Sciatic nerve (tissue), 1 donor: ENCODE results near the gene CARMIL3. TPM values are rescaled to one million over a fixed set of nuclear protein-coding genes. Genes with fewer than 3 reads are reported as not detected.

Experiments used
- total RNA-seq: library from RNA; stranded (reverse); fragmentation: NEBNext Ultra II Directional; extraction: Animal tissue kit (Norgen Biotek cat#: 25700); gene quantifications from one replicate; pipeline ENCODE4 v1.2.1, GENCODE V29; 2021
- donor health status: DM: no; HTN: no; CAD: no.

Gene CARMIL3
- total RNA-seq, 1 donor from 2014 or later, result 0.58 TPM

Other genes starting within 250 kb of the CARMIL3 start
- 24.3 TPM for gene DHRS4, start 98.2 kb upstream of the CARMIL3 start, total RNA-seq
- 23.0 TPM for gene DHRS4L2, start 63.1 kb upstream of the CARMIL3 start, total RNA-seq
- not detected for gene CPNE6, start 19.6 kb downstream of the CARMIL3 start, total RNA-seq
- 11.9 TPM for gene PCK2, start 42.3 kb downstream of the CARMIL3 start, total RNA-seq
- gene DCAF11, start 62.8 kb downstream of the CARMIL3 start, total RNA-seq, result 47.6 TPM
- 2.9 TPM for gene NRL, start 62.9 kb downstream of the CARMIL3 start, total RNA-seq
- gene FITM1, start 78.7 kb downstream of the CARMIL3 start, total RNA-seq, result 0.76 TPM
- gene PSME1, start 84.2 kb downstream of the CARMIL3 start, total RNA-seq, result 116 TPM
- gene EMC9, start 89.6 kb downstream of the CARMIL3 start, total RNA-seq, result 14.8 TPM
- gene PSME2, start 94.6 kb downstream of the CARMIL3 start, total RNA-seq, result 77.7 TPM
- gene RNF31, start 95.5 kb downstream of the CARMIL3 start, total RNA-seq, result 61.5 TPM
- 107 TPM for gene IRF9, start 109.3 kb downstream of the CARMIL3 start, total RNA-seq
- gene REC8, start 120.1 kb downstream of the CARMIL3 start, total RNA-seq, result 20.9 TPM
- gene IPO4, start 136.8 kb downstream of the CARMIL3 start, total RNA-seq, result 17.7 TPM
- 40.8 TPM for gene TM9SF1, start 143.4 kb downstream of the CARMIL3 start, total RNA-seq
- gene TSSK4, start 153.7 kb downstream of the CARMIL3 start, total RNA-seq, result not detected
- gene CHMP4A, start 161.5 kb downstream of the CARMIL3 start, total RNA-seq, result 56.4 TPM
- gene MDP1, start 164.1 kb downstream of the CARMIL3 start, total RNA-seq, result 13.8 TPM
- gene NEDD8, start 180.4 kb downstream of the CARMIL3 start, total RNA-seq, result 132 TPM
- gene GMPR2, start 180.9 kb downstream of the CARMIL3 start, total RNA-seq, result 52.0 TPM
- 81.1 TPM for gene TINF2, start 190.6 kb downstream of the CARMIL3 start, total RNA-seq
- 13.2 TPM for gene TGM1, start 211.2 kb downstream of the CARMIL3 start, total RNA-seq
- 31.9 TPM for gene RABGGTA, start 219.6 kb downstream of the CARMIL3 start, total RNA-seq
- gene DHRS1, start 247.8 kb downstream of the CARMIL3 start, total RNA-seq, result 27.7 TPM
- gene NOP9, start 247.8 kb downstream of the CARMIL3 start, total RNA-seq, result 21.4 TPM